ENCODE measurements around the gene NDRG4. TPM values are rescaled to one million over a fixed set of nuclear protein-coding genes. Genes with fewer than 3 reads are reported as not detected.

Gene NDRG4
- total and polyA plus RNA-seq, 5 donors from 2014 or later = 0.15 to 0.52 (median 0.40) TPM; not detected in 2

- Histone ChIP-seq H3K27ac (ENCODE audit: insufficient read depth, low read length, poor library complexity, severe bottlenecking) (no peak overlapping the region), H3K27me3 (ENCODE audit: control insufficient read depth, insufficient read depth, low read length) (no peaks in the 10 kb centered on the region), H3K9me3 (ENCODE audit: control insufficient read depth in 2 of 2, low read length in 2 of 2) (no peaks in the 10 kb centered on the region), H3K4me1 (ENCODE audit: control insufficient read depth, insufficient read depth, low read length, poor library complexity, severe bottlenecking) (no peaks in the 10 kb centered on the region), H3K36me3 (ENCODE audit: control insufficient read depth, insufficient read depth, low read length) (peaks cover 94% of the 10 kb centered on the region), H3K4me3 (ENCODE audit: low read depth, low read length) (no peak overlapping the region)
- H3K27me3 Mint-ChIP-seq = no peaks in the 10 kb centered on the region
- H3K27ac Mint-ChIP-seq = peak overlapping the region in 1 of 3 donors; percentile 2
- DNase-seq = no peak
- H3K4me1 Mint-ChIP-seq = peaks cover 0 to 16% (median 4%) of the 10 kb centered on the region in 4 donors
- H3K9me3 Mint-ChIP-seq = no peaks in the 10 kb centered on the region
- ATAC-seq (ENCODE audit: low read depth in 2 of 2) = no peak
- no peak overlapping the region for H3K4me3 Mint-ChIP-seq
- peaks cover 39% of the 10 kb centered on the region for H3K36me3 Mint-ChIP-seq
These were observed 48.4 kb downstream of the NDRG4 start for GRCh38 chr16:58548378-58548777.

- Histone ChIP-seq H3K27ac (ENCODE audit: insufficient read depth, low read length, poor library complexity, severe bottlenecking) (no peak overlapping the region), H3K4me1 (ENCODE audit: control insufficient read depth, insufficient read depth, low read length, poor library complexity, severe bottlenecking) (no peaks in the 10 kb centered on the region), H3K36me3 (ENCODE audit: control insufficient read depth, insufficient read depth, low read length) (peaks cover 93% of the 10 kb centered on the region), H3K4me3 (ENCODE audit: low read depth, low read length) (no peak overlapping the region), H3K27me3 (ENCODE audit: control insufficient read depth, insufficient read depth, low read length) (no peaks in the 10 kb centered on the region), H3K9me3 (ENCODE audit: control insufficient read depth in 2 of 2, low read length in 2 of 2) (no peaks in the 10 kb centered on the region)
- no peak overlapping the region for H3K4me3 Mint-ChIP-seq
- peak overlapping the region in 1 of 3 donors; percentile 48 for H3K27ac Mint-ChIP-seq
- H3K36me3 Mint-ChIP-seq = peaks cover 36% of the 10 kb centered on the region
- H3K27me3 Mint-ChIP-seq = no peaks in the 10 kb centered on the region
- no peaks in the 10 kb centered on the region for H3K9me3 Mint-ChIP-seq
- DNase-seq (no peak), ATAC-seq (ENCODE audit: low read depth in 2 of 2) (no peak)
- peaks cover 0 to 11% (median 6%) of the 10 kb centered on the region in 4 donors for H3K4me1 Mint-ChIP-seq
These were observed 51.6 kb downstream of the NDRG4 start for GRCh38 chr16:58551496-58551895.

- no peak overlapping the region for H3K4me3 Mint-ChIP-seq
- no peaks in the 10 kb centered on the region for H3K9me3 ChIP-seq (ENCODE audit: control insufficient read depth in 2 of 2, low read length in 2 of 2)
- no peak overlapping the region for H3K4me3 ChIP-seq (ENCODE audit: low read depth, low read length)
- peaks cover 87% of the 10 kb centered on the region for H3K36me3 ChIP-seq (ENCODE audit: control insufficient read depth, insufficient read depth, low read length)
- H3K36me3 Mint-ChIP-seq = peaks cover 45% of the 10 kb centered on the region
- ATAC-seq (ENCODE audit: low read depth in 2 of 2) (no peak), DNase-seq (no peak)
- peaks cover 0 to 6% (median 5%) of the 10 kb centered on the region in 4 donors for H3K4me1 Mint-ChIP-seq
- H3K27ac Mint-ChIP-seq = peak overlapping the region in 1 of 3 donors; percentile 61
- no peaks in the 10 kb centered on the region for H3K9me3 Mint-ChIP-seq
- H3K27me3 Mint-ChIP-seq = no peaks in the 10 kb centered on the region
- no peaks in the 10 kb centered on the region for H3K27me3 ChIP-seq (ENCODE audit: control insufficient read depth, insufficient read depth, low read length)
- H3K4me1 ChIP-seq (ENCODE audit: control insufficient read depth, insufficient read depth, low read length, poor library complexity, severe bottlenecking) = no peaks in the 10 kb centered on the region
- H3K27ac ChIP-seq (ENCODE audit: insufficient read depth, low read length, poor library complexity, severe bottlenecking) = no peak overlapping the region
These were observed 56.7 kb downstream of the NDRG4 start for GRCh38 chr16:58556678-58557077.

Other genes with a start within 250 kb of the NDRG4 start
- not detected for gene PRSS54, start 205.1 kb upstream of the NDRG4 start, total RNA-seq
- not detected for gene PRSS54, start 205.1 kb upstream of the NDRG4 start, polyA plus RNA-seq
- gene GINS3, start 107.7 kb upstream of the NDRG4 start, total RNA-seq = 0.86 TPM
- gene GINS3, start 107.7 kb upstream of the NDRG4 start, polyA plus RNA-seq = 1 to 10 TPM; 1.9 to 3.1 (median 2.6) TPM
- gene SETD6, start 15.4 kb downstream of the NDRG4 start, total RNA-seq = 17.5 TPM
- 10 to 100 TPM in 1 of 4 donors, 1 to 10 TPM in 3; 6.3 to 11.5 (median 8.4) TPM for gene SETD6, start 15.4 kb downstream of the NDRG4 start, polyA plus RNA-seq
- 252 TPM for gene CNOT1, start 129.7 kb downstream of the NDRG4 start, total RNA-seq
- 10 to 100 TPM; 78.7 to 93.7 (median 83.1) TPM for gene CNOT1, start 129.7 kb downstream of the NDRG4 start, polyA plus RNA-seq
- 10.2 TPM for gene SLC38A7, start 184.6 kb downstream of the NDRG4 start, total RNA-seq
- gene SLC38A7, start 184.6 kb downstream of the NDRG4 start, polyA plus RNA-seq = 1 to 10 TPM; 2.4 to 7.0 (median 3.2) TPM
- gene GOT2, start 234.2 kb downstream of the NDRG4 start, total RNA-seq = 28.7 TPM
- 10 to 100 TPM; 78.7 to 97.5 (median 92.0) TPM for gene GOT2, start 234.2 kb downstream of the NDRG4 start, polyA plus RNA-seq